Measurements from ENCODE around the gene MFN2. TPM values are rescaled to one million over a fixed set of nuclear protein-coding genes. Genes with fewer than 3 reads are reported as not detected.
"Not testable (repeated sequence)": the region's sequence is repeated elsewhere in the genome, so short reads cannot be mapped to it uniquely, and the experiment has no call there.

The MFN2 gene
- polyA plus RNA-seq, 10 donors: 53.5 to 81.4 (median 67.3) TPM

DNA sequence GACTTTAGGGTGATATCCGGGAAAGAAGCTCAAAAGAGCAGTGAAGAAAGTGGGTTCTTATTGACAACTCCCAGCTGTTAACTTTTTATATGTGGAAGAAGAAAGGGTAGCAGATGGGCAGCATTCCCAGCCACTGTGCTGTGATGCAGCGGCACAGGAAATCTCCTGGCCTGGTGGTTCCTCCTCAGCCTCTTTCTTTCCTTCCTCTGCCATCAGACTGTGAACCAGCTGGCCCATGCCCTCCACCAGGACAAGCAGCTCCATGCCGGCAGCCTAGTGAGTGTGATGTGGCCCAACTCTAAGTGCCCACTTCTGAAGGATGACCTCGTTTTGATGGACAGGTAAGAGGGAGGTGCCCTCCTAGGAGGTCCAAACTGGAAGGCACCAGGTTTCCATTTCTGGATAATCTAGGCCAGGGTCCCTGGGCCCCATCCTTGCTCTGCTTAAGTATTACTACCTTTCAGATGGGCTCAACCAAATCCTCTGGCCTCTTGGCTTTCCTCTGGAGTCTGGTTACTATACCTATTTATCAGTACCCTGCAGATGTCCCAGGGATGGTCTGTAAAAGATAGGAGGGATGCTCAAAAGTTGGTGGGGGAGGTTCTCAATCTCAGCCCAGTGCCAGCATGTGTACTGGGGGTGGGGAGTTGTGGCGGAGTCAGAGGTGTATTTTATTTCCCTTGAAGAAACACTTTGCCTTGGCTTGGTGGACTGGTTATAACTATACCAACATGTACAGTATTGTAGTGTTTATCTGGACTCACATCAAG, 17.0 kb downstream of the MFN2 start:
- DNase-seq: no peak

DNA sequence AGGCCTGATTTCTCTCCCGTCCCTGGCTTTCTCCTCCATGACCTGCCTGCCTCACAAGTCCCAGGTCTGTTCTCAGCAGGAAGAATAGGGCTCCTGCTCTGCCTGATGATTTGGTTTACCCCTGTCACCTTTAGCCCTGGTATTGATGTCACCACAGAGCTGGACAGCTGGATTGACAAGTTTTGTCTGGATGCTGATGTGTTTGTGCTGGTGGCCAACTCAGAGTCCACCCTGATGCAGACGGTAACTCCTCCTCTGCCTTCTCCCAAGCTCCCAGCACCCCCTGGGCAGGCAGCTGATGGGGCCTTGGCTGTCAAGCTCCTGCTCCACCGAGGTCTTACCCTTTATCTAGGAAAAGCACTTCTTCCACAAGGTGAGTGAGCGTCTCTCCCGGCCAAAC, 18.4 kb downstream of the MFN2 start:
- no peak for DNase-seq

DNA sequence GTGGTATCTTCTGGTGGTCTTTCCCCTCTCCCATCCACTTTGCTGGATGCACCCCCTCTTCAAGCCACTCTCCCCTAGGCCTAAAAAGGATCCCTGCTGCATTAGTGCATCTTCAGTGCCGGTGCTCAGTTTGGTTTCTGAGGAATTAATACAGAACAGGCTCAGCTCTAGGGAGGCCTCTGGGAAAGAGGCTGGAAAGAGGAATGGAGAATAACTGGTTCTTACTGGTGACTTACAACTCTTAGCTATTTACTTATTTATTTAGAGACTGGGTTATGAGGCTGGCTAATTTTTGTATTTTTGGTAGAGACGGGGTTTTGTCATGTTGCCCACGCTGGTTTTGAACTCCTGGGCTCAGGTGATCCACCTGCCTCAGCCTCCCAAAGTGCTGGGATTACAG, 19.0 kb downstream of the MFN2 start:
- DNase-seq: no peak

DNA sequence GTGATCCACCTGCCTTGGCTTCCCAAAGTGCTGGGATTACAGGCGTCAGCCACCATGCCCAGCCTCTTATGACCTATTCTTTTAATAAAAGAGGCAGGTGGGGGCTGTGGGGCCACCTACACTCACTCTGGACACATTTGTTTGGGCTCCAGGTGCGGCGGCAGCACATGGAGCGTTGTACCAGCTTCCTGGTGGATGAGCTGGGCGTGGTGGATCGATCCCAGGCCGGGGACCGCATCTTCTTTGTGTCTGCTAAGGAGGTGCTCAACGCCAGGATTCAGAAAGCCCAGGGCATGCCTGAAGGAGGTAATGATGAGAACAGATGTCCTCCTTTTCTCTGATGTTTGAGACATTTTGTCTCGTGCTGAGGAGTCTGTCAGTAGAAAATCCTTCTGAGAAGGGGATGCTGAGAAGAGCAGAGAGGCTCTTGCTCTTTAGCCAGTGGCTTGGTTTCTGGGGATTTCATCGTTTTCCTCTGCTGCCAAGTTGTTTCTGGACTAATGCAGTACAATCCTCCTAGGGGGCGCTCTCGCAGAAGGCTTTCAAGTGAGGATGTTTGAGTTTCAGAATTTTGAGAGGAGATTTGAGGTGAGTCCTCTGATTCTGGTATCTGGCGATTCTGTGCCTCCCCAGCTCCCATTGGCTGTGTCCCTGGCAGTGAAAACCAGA, 21.1 kb downstream of the MFN2 start:
- DNase-seq: peak in 1 of 3 donors; percentile 52

DNA sequence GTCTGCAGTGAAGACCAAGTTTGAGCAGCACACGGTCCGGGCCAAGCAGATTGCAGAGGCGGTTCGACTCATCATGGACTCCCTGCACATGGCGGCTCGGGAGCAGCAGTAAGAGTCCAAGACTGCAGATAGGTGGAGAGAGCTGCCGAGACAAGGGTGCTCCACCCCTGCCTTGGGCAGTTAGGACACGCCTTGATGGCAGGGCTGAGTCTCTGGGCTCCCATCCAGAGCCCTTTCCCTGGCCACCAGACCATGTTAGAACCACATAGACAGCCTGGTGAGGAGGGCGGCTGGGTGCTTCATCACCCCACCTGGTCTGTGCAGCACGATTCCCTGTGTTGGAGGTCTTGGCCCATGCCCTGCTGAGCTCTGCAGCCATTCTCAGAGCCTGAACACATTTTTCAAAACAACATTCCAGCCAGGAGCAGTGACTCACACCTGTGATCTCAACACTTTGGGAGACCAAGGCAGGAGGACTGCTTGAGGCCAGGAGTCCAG, 21.8 kb downstream of the MFN2 start:
- DNase-seq: no peak

DNA sequence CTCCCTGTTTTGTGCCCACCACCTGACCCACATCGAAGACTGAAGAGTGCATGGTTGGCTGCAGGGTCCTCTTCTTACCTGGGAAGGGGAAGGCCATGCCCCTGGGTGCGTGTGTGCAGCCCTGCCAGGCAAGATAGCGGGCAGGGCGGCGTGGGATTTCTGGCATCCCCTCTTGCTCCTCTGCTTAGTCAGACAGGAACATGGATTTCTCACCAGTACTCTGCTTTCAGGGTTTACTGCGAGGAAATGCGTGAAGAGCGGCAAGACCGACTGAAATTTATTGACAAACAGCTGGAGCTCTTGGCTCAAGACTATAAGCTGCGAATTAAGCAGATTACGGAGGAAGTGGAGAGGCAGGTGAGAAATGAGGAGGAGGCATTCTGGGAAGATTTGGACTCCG, 23.5 kb downstream of the MFN2 start:
- no peak for DNase-seq

DNA sequence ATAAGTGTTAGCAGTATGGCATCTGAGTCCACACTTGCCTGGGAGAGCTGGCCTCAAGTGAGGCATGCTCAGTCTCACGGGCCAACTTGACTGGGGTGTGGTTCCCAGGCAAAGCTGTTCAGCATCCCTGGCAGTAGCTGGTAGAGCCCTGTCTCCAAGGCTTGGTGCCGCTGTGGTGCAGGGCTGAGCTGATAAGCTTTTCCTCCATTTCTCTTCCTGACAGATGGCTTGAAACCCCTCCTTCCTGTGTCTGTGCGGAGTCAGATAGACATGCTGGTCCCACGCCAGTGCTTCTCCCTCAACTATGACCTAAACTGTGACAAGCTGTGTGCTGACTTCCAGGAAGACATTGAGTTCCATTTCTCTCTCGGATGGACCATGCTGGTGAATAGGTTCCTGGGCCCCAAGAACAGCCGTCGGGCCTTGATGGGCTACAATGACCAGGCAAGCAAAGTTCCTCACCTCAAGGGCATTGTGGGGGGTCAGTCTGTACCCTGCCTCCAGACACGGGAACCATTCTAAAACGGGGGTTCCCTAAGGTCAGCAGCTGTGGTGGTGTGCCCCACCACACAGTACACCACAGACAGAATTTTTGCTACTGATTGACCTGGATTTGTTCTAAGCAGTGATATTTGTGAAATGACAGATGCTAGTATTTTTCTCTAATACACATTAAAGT, 25.4 kb downstream of the MFN2 start:
- no peak for DNase-seq

DNA sequence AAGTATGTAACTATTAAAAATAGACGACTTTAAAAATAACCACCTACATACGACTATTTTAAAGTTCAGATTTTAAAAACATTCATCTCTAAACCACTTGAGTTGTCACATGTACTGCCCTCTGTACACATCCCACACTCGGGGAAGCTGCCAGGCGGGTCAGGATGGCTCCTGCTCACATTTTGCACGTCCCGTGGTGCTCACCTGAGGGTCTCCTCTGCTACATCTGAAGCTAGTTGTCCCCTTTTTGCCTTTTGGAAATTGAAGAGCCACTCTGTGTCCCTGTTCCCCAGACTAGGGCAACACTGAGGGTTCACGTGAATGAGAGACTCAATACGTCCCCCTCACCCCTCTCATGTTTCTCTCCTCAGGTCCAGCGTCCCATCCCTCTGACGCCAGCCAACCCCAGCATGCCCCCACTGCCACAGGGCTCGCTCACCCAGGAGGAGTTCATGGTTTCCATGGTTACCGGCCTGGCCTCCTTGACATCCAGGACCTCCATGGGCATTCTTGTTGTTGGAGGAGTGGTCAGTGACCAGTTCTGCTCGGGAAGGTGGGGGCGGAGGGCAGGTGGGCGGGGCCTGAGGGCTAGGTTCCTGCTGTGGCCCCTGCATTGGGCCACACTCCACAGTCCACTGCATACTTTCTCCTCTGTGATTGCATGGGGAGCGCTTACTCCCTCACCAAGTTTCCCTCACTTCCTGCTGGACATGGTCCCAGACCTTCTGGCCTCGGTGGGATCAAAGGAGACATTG, 26.1 kb downstream of the MFN2 start:
- no peak for DNase-seq

DNA sequence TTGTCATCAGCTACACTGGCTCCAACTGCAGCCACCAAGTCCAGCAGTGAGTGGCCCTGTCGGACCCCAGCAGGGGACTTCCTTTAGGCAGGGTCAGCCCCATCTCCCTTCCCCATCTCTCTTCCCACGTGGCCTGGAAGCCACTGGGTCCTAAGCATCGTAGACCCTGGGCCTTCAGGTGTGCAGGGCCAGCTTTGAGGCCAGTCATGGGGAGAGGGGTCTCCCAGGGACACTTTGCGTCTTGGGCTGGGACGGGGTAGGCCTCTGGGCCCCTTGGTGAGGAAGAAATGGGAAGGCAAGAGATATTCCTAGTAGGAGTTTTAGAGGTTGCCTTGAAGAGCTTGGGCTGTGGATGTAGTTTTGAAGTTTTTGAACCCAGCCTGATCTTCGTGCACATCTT, 27.0 kb downstream of the MFN2 start:
- no peak for DNase-seq

DNA sequence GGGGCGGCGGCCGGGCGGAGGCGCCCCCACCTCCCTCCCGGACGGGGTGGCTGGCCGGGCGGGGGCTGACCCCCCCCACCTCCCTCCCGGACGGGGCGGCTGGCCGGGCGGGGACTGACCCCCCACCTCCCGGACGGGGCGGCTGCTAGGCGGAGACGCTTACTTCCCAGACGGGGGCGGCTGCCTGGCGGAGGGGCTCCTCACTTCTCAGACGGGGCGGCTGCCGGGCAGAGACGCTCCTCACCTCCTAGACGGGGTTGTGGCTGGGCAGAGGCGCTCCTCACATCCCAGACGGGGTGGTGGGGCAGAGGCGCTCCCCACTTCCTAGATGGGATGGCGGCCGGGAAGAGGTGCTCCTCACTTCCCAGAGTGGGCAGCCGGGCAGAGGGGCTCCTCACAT, 28.1 kb downstream of the MFN2 start:
- DNase-seq: not testable (repeated sequence)

DNA sequence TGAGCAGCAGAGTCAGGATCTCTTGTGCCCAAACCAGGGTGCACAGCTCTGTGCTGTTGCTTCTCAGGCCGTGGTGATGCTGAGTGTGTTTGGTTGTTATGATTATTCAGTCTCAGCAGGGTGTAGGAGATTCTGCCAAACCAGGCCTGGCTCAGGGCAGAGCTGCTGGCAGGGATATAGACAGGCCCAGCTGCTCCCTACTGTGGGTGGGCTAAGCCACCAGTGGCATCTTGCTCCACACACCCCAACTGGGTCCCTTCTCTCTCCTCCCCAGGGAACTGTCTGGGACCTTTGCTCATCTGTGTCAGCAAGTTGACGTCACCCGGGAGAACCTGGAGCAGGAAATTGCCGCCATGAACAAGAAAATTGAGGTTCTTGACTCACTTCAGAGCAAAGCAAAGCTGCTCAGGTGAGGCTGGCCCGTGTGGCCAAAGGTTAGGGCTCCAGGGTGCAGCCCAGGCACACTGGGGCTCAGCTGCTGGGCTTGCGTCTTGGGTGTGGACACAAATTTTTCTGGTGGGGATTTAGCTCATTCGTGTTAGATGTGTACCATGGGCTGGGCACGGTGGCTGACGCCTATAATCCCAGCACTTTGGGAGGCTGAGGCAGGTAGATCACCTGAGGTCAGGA, 29.2 kb downstream of the MFN2 start:
- DNase-seq: no peak

DNA sequence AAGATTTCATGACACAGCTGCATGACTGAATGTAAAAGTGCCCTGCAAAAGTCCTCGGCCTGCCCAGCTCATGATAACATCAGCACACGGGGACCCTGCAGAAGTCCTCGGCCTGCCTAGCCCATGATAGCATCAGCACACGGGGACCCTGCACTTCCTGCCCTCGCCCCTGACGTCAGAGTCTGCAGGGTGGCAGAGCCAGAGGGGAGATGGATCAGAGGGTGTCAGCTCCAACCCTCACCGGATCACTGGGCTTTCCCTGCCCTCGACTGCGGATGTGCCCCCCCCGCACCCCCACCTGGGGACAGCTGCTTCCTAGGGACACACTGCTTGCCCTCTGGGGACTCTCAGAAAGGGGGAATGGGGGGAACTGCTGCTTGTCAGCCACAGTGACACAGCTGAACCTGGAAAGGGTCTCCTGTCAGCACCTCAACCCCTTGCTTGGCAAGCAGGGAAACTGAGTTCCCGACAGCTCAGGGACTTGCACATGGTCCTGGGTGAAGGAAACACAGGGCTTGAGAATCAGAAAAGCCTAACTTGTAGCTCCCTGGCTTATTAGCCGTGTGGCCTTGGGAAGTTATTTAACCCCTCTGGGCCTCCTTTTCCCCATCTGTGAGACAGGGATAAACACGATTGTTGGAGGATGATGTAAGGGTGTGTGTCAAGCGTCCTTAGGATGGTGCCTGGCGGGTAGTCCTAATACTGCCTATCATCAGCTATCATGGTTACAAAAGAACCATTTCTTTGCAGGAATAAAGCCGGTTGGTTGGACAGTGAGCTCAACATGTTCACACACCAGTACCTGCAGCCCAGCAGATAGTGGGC, 30.7 kb downstream of the MFN2 start:
- DNase-seq: no peak

DNA sequence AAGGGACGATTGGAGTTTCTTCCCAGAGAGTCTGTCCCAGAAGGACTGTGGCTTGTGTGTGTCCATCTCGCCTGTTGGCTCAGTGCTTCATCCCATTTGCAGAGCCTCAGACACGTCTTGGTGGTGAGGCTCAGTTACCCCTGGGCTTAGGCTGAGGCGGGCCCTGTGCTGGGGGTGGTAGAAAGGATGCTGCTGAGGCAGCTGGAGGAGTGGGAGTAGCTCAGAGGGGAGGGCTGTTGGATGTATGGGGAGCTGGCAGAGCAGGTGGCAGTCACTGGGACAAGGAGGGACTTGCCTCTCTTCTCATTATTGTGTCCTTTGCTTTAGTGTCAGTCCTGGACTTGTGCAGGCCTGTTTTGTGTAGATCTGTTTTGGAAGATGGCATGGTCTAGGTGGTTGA, 31.8 kb downstream of the MFN2 start:
- DNase-seq: no peak

DNA sequence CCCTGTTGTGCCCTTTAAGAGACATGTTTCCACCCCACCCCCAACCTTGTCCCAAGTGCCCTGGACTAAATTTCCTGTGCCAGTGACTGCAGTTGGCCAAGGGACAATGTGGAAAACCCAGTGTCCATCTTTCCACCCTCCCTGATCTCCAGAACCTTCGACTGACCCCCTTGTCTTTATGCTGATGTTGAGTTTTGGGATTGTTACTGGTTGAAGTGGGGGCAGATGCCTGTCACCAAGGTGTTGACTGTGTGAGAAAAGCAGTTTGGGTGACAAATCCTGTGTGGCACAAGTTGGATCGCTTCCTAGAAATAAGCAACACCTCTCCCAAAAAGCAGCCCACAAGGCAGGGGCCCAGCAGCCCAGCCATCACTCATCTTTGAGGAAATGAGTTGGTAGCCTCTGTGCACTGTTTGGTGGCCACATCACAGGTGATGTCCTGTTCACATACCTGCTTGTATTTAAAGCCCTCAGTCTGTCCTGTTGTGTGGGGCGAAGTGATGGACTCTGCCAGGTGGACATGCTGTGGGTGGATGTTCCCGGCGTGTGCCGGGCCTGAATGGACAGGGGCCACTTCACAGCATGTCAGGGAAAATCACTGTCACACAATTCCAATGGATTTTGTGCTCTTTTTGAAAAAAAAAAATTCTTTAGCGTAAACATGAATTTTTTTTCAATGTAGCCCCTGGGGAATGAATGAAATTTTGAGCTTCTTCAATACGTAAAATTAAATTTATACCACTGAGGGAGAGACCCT, 32.5 kb downstream of the MFN2 start:
- DNase-seq: no peak

DNA sequence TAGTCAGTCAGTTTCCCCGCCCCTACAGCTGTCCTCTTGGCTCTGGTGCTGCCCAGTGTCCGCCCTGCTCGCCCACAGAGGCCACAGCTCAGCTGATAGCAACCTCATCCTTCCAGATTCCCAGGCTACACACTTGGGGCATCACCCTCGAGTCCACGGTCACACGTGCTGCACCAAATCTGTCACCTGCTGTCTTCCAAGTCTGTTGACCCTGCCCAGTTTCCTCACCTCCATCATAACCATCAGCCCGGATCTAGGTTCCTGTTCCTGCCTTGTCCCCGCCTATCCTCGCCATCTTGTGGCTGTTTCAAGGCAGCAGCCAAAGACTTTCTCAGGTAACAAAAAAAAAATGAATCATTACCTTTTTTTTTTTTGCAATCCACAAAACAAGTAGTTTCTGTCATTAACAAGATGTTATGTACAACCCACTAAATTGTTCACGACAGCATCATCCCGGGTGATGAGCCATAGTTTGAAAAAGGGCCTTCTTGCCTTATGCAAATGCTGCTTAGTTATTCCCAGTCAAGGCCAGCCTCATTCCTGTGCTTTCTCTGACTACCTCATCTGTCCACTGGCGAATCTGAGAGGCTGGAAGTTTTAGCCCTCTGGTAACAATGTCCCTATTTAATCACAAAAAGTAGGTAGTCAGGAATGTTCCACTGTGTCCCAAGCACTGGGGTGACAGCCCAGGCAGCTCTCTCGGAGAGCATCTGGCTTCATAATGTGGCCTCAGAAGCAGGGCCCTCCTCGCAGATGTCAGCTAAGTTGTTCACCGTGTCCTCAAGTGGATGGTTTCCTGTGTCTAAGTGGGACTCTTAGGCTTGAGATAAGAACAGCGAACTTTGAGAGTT, 34.1 kb downstream of the MFN2 start:
- DNase-seq: no peak

DNA sequence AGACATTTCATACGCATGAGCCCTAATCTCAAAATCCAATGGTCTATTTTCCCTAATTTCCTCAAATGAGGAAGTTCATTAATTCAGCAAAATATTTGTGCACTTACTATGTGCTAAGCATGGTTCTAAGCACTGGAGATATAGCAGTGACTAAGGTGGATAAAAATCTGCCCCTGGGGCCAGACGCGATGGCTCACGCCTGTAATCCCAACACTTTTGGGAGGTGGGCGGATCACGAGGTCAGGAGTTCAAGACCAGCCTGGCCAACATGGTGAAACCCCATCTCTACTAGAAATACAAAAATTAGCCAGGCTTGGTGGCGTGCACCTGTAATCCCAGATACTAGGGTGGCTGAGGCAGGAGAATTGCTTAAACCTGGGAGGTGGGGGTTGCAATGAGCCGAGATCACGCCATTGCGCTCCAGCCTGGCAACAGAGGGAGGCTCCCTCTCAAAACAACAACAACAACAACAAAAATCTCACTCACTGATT, 34.8 kb downstream of the MFN2 start:
- no peak for DNase-seq

DNA sequence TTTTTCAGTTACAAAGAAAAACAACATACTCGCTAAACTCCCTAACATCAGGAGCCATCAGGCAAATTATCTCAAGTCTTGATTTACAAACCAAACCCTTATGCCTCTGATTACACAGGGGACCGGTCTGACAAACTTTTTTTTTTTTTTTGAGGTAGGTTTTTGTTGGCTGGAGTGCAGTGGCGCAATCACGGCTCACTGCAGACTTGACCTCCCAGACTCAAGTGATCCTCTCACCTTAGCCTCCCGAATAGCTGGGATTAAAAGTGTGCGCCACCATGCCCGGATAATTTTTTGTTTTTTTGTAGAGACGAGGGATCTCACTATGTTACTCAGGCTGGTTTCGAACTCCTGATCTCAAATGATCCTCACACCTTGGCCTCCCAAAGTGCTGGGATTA, 35.3 kb downstream of the MFN2 start:
- DNase-seq: no peak

DNA sequence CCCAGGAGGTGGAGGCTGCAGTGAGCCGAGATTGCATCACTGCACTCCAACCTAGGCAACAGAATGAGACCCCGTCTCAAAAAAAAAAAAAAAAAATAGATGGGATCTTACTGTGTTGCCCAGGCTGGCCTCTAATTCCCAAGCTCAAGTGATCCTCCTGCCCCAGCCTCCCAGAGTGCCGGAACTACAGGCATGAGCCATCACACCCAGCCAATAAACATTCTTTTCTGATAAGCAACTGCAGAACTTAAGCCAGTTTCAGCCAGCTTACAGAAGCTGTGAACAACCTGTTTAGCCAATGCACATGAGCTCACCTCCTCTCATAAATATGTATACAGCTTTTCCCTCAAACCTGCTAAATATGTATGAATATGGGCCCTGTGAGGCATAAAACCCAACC, 35.9 kb downstream of the MFN2 start:
- no peak for DNase-seq

Data from muscle of back (tissue), 11 donors.